OCI-LY1 (cell line): ENCODE measurements around the gene DRGX.

ENCODE experiments used
- EZH2 ChIP-seq: fragments of 200-600 bp; sonication (generic), shearing (Covaris generic); IDR thresholded peaks from 2 replicates; pipeline ENCODE4 v1.8.0; 2017; ENCODE audit warnings: borderline replicate concordance, mixed run types, mild to moderate bottlenecking, antibody characterized with exemption, low read length, moderate library complexity, mixed read lengths
- TF ChIP-seq, protein P1 (sequence below): fragments of 200-600 bp; sonication (generic), shearing (Covaris generic); IDR thresholded peaks from 2 replicates; pipeline ENCODE4 v1.5.1; 2017; ENCODE audit warnings: mild to moderate bottlenecking, antibody characterized with exemption, low read length, moderate library complexity, mixed read lengths

GRCh38 chr10:49417311-49418052 lies 21.6 kb upstream of the DRGX start:
- TF ChIP-seq, protein P1, sequence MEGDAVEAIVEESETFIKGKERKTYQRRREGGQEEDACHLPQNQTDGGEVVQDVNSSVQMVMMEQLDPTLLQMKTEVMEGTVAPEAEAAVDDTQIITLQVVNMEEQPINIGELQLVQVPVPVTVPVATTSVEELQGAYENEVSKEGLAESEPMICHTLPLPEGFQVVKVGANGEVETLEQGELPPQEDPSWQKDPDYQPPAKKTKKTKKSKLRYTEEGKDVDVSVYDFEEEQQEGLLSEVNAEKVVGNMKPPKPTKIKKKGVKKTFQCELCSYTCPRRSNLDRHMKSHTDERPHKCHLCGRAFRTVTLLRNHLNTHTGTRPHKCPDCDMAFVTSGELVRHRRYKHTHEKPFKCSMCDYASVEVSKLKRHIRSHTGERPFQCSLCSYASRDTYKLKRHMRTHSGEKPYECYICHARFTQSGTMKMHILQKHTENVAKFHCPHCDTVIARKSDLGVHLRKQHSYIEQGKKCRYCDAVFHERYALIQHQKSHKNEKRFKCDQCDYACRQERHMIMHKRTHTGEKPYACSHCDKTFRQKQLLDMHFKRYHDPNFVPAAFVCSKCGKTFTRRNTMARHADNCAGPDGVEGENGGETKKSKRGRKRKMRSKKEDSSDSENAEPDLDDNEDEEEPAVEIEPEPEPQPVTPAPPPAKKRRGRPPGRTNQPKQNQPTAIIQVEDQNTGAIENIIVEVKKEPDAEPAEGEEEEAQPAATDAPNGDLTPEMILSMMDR: no peak
- no peak for TF ChIP-seq EZH2
